ENCODE results near the gene MAD1L1.
A peak's percentile ranks its signal among the peaks of the same experiment; 100 is the strongest.

The MAD1L1 gene

DNA sequence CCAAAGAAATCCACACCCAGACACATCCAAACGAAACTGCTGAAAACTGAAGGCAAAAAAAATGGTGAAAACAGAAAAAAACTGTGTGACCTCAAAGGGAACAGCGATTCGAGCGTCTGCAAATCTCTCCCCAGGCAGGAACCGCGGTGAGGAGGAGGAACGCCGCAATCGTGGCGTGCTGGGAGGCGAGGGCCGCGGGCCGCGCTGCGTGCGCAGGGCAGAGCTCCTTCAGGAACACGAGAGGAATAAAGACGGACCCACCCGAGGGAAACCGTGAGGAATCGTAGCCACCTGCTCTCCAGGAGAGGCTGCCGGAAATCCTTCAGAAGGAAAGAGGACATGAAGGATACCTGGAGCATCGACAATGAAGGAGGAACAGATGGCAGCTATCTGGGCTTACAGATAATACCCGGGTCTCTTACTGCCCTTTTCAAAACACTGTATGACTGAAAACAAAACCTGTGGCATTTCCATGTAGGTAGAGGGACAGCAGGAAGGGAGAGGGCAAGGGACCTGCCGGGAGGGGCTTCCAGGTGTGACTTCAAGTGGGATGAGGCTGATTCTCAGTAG lies 266.0 kb downstream of the MAD1L1 start:
- peak; percentile 13 for DNase-seq

GRCh38 chr7:1965579-1966294 lies 267.0 kb downstream of the MAD1L1 start:
- peak; percentile 24 for DNase-seq

DNA sequence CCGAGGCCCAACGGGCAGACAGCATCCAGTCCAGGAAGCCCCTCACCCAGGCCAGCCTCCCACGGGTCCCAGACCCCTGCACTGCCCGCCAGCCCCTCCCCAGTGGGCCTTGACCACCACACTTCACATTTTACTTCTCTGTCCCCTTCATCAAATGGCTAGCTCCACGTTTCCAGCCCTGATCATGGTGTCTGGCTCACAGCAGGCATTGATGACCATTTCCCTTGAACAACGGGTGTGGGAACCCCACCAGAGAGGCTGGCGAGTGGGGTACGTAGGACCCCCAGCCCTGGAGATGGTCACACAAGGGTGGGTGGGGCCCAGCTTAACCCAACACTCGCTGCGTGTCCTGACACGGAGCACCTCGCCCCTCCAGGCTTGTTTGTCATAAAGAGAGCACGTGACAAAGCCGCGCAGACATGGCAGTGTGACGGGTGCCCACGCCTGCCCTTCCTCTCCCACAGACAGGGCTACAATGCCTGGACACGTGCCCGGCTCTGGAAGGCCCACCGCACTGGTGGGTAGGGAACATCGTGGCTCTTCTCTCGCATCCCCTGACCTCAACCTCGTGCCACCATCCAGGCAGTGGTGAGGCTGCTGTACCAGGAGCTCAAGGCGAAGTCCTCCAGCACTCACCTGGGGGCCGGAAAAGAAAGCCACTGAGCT lies 267.7 kb downstream of the MAD1L1 start:
- peak; percentile 14 for DNase-seq

DNA sequence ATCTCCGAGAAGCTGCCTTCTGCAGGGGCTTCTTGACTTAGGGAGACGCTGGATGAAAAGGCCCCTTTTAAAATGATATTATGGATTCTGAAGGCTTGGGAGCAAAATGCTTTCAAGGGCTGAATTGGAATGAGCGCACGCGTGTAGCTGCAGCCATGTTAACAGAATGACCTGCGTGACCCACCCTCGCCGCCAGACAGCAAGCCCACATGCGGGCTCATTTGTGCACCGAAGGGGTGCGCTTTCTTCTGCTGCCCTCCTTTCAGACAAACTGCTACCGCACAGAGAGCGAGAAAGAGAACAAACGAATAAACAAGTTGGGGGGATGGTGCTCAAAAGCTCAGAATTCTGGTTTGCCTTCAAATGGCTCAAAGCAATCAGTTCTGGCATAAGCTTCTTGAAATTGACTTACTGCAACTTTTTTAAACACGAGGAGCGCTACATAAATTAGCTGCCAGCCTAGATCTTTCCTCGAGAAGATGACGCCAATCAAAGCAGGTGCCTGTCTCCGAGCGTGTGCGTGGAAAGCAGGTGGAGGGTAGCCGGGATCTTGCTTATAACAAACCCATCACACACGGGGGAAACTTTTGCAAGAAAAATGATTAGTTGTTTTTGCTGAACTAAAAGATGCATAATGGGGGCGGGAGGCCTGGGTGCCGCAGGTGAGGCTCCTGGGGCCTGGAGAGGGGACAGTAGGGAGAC lies 268.4 kb downstream of the MAD1L1 start:
- DNase-seq, result peak; percentile 19

GRCh38 chr7:1963575-1963974 lies 269.2 kb downstream of the MAD1L1 start:
- DNase-seq, result peak; percentile 20

GRCh38 chr7:1961701-1962276 lies 271.0 kb downstream of the MAD1L1 start:
- DNase-seq, result peak; percentile 19

- peak; percentile 17 for DNase-seq
Measured at GRCh38 chr7:1959305-1959704, 273.4 kb downstream of the MAD1L1 start.

- DNase-seq, result no peak
Measured at GRCh38 chr7:1957471-1958225, 275.1 kb downstream of the MAD1L1 start.

- DNase-seq, result no peak
Measured at GRCh38 chr7:1956611-1957470, 275.9 kb downstream of the MAD1L1 start.

GRCh38 chr7:1956141-1956540 lies 276.6 kb downstream of the MAD1L1 start:
- DNase-seq, result no peak

DNA sequence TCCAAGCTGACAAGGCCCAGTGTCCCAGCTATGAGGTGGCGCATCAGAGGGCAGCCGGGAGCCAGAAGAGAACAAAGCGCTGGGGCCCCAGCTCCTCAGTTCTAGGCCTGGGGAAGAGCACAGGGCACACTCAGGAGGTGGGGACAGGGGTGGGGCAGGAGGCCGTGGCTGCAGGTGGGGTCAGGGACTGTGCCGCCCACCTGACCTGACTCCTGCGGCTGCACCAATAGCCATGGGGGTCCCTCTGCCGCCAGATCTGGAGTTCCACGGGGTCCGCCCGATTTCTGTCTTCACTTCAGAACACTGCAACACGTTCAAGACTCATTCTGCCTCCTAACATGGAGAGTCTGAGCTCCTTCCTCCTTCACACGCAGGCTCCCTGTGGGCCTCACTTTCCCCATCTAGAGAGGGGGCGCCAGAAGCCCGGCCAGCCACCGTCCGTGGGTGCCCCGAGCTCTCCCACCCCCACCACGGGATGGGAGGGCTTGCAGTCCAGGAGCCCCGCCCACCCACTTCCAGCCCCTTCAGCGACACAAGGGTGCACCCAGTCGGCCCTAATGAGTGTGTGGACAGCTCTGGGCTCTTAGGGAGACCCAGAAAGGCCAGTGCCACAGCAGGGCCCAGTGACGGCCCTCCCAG lies 278.3 kb downstream of the MAD1L1 start:
- no peak for DNase-seq

DNA sequence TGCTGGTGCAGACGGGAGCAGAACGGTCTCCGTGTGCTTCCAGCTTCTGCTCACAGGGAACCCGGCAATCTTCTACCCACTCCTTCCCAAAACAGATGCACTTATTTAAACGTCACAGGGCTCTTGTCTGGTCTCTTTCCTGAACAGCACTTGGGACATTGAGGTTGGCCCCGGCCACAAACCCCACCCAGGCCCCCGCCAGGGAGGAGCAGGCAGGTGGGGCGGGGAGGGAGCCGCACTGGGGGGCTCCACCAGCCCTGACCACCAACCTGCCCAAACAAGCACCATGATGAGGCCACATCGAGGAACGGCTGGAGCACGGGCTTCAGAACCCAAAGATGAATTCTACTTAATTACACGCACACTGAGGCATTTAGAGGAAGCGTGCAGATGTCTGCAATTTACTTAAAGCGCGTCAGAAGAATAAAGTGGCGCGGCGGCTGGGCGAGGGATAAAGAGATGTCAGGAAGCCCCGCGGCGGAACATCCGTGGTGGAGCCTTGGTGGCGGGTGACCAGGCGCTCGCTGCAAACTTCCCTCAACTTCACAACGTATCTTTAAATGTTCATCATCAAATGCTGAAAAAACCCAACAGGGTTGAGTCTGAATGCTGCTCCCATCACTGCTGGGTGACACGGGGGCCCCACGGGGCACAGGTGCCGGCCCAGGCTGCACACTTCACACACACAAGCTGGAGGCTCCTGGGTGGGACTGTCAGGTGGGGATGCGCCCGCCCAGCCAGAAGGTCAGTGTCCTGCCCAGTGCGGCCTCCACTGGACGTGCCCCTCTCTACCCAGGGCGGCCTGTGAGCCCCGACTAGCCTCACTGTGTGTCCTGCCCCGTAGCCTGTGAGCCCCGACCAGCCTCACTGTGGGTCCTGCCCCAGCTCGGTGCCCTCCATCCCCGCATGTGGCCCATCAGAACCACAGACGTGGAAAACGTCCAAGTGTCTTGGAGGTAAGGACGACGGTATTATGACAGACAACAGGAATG lies 279.2 kb downstream of the MAD1L1 start:
- no peak for DNase-seq

DNA sequence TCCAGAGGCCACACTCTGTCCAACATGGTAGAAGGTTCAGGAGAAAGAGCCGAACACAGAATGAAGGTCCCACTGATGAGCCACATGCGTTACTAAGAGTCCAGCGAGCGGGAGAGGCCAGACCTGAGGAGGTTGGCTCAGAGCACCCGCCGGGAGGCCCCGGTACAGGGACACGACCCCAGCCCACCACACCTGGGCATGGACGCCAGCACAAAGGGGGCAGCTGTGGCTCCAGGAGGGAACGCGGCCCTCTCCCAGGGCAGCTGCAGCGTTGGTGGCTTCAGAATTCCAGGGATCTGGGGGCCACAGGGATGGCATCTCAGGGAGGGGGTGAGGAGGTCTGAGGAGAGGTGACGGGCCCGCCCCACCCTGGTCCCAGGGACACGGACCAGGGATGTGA lies 280.0 kb downstream of the MAD1L1 start:
- no peak for DNase-seq

DNA sequence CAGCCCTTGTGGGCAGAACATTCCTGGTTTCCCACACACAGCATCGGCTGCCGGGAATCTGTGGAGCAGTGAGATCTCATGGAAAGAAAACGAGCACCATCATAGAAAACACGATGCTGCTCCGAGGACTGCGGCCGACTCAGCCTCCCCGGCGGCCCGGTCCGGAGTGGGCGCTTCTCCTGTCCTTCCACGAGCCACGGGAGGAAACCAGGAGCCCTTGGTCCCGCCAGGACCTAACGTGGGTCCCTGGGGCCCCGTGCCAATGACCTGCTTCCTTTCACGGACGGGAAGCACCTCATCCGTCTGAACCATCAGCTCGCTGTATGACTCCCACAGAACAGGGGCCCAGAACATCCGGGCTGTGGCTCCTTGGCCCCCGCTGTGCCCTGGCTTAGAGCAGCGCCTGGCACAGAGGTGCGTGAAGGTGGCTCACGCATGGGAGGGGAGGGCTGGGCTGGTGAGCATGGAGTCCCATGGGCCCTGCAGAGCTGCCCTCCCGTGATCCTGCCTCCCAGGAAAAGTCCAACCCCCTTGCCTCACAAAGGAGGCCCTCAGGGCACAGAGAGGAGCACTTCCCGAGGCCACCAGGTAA lies 280.5 kb downstream of the MAD1L1 start:
- no peak for DNase-seq

- DNase-seq, result no peak
Measured at GRCh38 chr7:1951600-1951999, 281.1 kb downstream of the MAD1L1 start.

DNA sequence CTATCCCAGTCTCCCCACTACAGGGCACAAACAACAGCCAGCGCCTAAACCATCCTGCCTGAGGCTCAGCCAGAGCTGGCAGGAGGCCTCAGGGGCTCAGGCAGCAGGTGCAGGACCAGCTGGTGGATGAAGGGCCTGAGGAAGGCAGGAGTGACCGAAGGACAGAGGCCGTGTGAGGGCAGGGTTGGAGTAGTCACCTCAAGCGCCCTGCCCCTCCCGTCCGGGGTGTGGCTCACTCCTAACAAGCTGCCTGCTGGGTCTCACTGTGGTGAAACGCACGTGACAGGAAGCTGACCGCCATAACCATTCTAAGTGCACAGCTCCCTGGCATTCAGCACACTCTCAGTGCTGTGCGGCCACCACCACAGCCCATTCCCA lies 281.6 kb downstream of the MAD1L1 start:
- no peak for DNase-seq

GRCh38 chr7:1950452-1951158 lies 282.1 kb downstream of the MAD1L1 start:
- no peak for DNase-seq

- no peak for DNase-seq
Measured at GRCh38 chr7:1950066-1950451, 282.7 kb downstream of the MAD1L1 start.

DNA sequence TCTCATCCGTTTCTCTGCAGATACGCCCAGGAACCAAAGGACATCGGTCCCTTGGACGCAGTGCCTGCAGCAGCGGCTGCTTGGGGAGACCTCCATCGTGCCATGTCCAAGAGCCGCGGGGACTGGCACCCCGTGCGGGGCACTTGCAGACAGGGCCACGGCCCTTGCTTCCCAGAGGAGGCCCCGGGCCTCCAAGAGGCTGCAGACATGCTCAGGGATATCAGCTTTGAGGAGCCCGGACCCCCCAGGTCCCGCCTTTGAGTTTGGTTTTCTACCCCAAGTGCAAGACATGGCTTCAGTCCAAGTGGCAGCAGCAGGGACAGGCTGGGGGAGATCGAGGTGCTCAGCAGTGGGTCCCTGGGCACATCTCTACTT lies 283.1 kb downstream of the MAD1L1 start:
- DNase-seq, result no peak

All from left hindlimb (tissue), 1 donor.